Left hindlimb (tissue), 1 donor: ENCODE measurements around the gene MYPOP.

Experiments used
- DNase-seq: peaks from one replicate; pipeline ENCODE4 v3.0.0-alpha.2; 2018

MYPOP gene, protein sequence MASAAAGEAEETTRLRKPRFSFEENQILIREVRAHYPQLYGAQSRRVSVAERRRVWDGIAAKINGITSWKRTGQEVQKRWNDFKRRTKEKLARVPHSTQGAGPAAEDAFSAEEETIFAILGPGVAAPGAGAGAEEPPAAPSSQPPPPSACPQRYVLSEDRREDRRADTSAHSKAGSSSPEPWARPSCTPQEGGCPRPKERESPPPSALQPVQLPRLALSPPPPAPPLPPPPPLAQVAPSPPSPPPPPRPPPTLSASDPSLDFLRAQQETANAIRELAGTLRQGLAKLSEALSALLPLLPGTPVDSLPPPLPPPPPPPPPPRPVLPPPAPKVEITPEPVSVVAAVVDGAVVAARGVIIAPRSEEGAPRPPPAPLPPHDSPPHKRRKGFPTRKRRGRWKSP

GRCh38 chr19:45901912-45902650, at the start of gene MYPOP:
Gene MYPOP, minus strand, starts transcription at chr19:45902613. Its CDS starts 840 bp downstream, at chr19:45901773.
- peak; percentile 46 for DNase-seq

GRCh38 chr19:45947926-45948325, 45.5 kb upstream of the MYPOP start:
- DNase-seq, result no peak

- no peak for DNase-seq
These were observed 38.0 kb upstream of the MYPOP start for GRCh38 chr19:45940515-45940805.

DNA sequence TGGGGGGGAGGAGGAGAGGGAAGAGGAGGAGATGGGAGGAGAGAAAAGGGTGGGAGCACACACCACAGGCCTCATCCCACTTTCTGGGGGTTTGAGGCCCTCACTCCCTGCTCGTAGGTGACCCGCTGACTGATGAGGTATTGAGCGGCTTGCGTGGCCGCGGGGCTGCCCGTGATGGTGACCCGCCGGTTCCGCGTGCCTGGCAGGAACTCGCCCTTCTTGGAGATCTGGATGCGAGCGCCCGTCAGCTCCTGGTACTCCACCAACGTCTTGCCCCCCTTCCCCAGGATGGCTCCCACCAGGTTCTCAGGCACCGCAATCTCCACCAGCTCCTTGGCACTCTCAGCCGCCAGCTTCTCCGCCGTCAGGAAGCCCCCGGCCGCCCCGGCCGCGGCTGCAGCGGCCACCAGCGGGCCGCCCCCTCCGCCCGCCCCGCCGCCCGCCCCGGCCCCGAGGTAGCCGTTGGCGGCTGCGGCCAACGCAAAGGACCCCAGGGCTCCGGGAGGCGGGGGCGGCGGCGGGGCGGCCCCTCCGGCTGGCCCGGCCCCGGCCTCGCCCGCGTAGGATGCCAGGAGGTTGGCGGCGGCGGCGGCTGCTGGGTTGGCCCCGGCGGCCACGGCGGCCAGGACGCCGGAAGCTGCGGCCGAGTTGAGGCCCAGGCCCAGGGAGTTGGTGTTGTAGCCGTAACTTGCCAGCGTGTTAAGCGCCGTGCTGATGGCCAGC, 37.5 kb upstream of the MYPOP start:
- DNase-seq, result no peak

DNA sequence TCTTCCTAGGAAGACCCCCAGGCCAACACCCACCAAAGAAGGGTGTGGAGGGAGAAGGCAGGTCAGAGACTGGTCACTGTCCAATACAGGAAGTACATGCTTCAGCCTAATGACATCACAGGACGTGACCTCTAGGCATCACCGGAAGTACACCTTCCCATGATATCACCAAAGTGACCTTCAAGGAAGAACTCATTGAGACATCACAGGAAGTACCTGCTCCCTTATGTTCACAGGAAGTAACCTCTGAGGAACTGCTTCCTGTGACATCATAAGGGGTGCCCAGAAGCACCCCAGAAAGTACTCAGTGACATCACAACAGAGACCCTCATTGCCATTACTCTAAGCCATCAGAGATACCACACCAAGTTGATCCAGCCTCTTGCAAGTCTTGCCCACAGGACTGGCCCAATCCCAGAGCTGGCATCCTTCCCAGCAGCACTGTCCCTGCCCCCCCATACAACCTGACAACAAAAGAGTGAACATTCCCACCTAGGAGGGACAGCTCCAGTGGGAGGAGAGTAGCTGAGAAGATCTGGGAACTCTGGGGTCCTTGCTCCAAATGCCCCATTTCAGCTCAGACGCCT, 36.4 kb upstream of the MYPOP start:
- no peak for DNase-seq

DNA sequence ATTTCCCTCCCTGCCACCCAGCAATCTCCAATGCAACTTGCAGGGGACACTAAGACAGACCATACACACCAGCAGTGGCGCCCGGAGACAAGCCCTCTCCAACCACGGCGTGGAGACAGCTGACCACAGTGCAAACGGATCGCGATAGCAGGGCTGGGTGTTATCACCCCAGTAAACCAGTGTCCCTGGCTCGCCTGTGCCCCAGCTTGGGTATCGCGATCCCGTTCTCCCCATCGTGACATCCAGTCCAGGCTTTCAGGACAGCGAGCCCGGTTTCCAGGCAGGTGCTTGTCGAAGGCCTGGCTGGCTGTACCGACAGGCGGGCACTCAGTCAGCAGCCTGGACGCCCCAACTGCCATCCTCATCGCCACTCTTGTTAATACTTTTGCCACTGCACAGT, 32.9 kb upstream of the MYPOP start:
- DNase-seq, result no peak

GRCh38 chr19:45934551-45935230, 32.3 kb upstream of the MYPOP start:
- no peak for DNase-seq

GRCh38 chr19:45933759-45934158, 31.3 kb upstream of the MYPOP start:
- DNase-seq, result no peak

DNA sequence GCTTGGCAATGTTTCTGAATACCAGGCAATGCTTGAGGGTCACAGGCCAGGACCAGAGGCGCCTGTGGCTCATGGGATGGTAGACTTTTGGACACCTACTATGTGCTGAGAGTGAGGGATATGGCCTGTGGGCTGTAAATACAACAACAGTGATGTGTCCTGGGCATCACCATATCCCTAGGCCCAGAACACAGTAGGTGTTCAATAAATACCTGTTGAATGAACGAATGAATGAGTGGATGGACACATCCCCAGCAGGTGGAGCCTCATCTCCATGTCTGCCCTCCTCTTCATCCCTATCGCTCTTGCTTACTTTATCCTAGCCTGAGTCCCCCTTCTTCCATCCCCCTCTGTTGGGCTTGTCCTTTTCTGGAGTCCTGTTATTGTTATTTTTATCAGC, 28.6 kb upstream of the MYPOP start:
- no peak for DNase-seq

DNA sequence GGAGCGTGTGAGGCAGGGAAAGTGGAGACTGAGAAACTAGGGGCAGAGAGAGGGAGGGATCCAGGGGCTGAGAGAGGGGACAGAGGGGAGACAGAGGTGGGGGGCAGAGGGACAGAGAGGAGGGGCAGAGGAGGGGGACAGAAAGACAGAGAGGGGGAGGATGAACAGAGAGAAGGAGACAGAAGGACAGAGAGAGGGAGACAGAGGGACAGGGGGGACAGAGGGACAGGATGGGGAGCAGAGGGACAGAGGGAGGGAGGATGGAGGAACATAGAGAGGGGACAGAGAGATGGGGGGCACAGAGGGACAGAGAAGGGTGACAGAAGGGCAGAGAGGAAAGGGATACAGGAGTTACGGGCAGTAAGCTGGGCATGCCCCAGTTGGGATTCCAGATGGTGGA, 26.8 kb upstream of the MYPOP start:
- no peak for DNase-seq

GRCh38 chr19:45927565-45928261, 25.3 kb upstream of the MYPOP start:
- DNase-seq, result peak; percentile 88

GRCh38 chr19:45924891-45925447, 22.6 kb upstream of the MYPOP start:
- no peak for DNase-seq

- DNase-seq, result no peak
These were observed 19.9 kb upstream of the MYPOP start for GRCh38 chr19:45922281-45922680.

DNA sequence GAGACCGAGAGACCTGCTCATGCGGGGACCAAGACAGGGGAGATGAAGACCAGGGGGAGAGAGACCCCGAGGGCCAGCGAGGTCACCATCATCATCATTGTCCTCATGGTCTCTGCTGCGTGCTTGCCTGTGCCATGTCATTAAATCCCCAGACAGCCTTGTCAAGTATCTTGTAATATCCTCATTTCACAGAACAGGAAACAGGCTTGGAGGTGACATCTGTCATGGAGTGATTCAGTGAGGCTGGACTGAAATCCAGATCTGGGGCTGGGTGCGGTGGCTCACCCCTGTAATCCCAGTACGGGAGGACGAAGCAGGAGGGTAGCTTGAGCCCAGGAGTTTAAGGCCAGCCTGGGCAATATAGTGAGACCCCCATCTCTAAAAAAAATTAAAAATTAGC, 18.0 kb upstream of the MYPOP start:
- no peak for DNase-seq

DNA sequence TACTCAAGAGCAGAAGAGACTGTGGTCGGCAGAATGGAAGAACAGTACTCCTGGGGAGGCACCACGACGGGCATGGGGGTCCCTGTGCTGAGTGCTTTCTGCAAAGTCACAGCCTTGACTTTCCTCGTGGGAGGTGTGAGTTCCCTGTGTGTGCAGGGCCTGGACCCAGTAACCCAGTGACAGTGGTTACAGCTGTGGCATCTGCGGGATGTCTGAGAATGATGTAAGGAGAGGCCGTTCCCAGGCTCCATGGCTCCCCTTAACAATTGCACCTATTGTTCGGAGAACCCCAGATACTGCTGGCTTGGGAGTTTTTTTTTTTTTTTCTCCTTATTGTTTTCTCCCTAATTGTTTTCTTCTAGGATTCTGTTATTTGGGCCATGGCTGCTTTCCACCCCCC, 17.3 kb upstream of the MYPOP start:
- DNase-seq, result no peak

- no peak for DNase-seq
These were observed 16.3 kb upstream of the MYPOP start for GRCh38 chr19:45918721-45919120.

DNA sequence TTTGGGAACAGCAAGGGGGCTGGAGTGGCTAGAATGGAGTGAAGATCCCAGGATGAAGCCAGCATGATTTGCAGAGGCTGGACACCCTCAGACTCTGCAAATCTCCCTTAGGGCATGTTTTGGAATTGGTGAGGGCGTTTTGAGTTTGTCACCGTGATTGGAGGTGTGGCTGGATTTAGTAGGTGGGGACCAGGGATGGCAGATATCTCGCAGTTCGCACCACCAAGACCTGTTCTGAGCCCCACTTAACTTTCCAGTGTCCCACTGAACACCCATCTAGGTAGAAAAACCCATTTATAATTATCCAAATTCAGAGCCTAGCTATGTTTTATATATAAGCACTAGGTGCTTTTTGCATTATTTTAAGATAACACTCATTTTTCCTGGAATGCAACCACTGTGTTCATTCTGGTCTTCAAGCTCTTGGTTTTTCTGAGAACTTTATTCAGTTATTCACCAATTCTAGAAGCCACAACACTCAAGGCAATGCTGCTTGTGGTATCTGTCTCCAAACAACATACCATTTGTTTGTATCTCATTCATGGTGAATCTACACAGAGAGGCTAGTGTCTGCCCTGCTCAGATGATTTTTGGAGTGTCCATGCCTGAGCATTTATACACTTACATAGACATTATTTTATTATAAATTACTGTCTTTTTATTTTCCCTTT, 15.1 kb upstream of the MYPOP start:
- DNase-seq, result no peak

DNA sequence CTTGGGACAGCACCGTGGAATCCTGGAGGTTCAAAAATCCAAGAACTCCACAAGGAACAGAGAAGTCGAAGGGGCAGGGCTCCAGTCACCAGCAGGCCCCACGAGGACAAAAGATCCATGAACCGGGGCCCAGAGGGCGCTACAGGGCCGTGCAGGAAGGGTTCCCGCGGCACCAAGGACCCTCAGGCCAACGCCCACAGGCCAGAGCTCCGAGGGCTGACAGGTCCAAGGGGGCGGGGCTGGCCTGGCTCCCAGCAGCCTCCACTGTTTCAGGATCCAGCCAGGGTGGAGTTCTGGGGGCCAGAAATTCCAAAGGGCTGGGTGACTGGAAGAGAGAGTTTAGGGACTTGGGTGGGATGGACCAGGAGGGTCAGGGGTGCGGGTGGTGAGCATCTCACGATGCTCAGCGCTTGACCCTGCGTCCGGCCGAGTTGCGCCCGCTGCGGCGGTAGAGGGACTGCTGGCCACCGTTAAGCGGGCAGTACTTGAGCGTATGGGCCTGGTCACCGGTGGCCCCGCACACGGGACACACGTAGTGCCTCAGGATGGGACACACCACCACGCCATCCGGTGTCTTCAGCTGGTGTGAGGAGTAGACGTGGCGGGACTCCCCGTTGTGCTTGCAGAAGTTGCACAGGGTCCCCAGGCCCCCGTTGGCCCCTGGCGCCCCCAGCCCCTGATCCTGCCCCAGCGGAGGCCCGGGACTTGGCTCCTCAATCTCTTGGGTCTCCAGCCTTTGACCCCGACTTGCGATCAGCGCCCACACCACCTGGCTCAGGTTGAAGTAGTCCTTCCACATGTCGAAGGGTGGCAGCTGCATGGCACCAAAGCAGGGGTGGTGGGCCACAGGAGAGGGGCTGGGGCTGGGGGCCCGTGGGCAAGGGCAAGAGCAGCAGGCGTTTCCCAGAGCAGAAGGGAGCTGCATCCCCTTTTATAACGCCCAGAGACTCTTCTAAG, 11.7 kb upstream of the MYPOP start, which contains the start of gene NANOS2:
Gene NANOS2, minus strand, starts transcription at position 905 of the 957 bp plus-strand sequence. Its CDS starts 85 bp downstream, at position 820.
- DNase-seq, result no peak

DNA sequence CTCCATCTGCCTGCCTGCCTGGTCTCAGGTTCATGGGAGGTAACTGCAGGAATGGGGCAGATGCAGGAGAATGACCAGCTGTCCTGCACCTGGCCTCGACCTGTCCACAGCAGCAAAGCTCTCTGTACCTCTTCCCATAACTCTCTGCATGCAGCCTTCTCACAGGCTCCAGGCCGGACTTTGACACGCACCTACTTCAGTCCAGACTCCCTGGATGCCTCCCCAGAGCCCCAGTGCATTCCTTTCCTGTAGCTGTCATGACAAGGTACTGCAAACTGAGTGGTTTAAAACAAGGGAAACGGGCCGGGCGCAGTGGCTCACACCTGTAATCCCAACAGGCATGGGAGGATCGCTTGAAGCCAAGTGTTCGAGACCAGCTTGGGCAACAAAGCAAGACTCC, 8.9 kb upstream of the MYPOP start:
- no peak for DNase-seq

GRCh38 chr19:45908956-45909355, 6.5 kb upstream of the MYPOP start:
- DNase-seq, result no peak
